ENCODE results near the gene BCOR. TPM values are rescaled to one million over a fixed set of nuclear protein-coding genes. Genes with fewer than 3 reads are reported as not detected.

The BCOR gene
- total and polyA plus RNA-seq, 2 of the 4 experiments (the other 2 are of a cell fraction): 7.5 to 9.0 TPM

GRCh38 chrX:40147126-40147952, 49.6 kb upstream of the BCOR start:
- no peak overlapping the region for H2BK20ac ChIP-seq (ENCODE audit: low read depth, low read length)
- H2AK5ac ChIP-seq (ENCODE audit: low read depth, low read length): no peak overlapping the region
- H3K4ac ChIP-seq (ENCODE audit: low read depth, low read length): no peak overlapping the region
- no peak overlapping the region for H3K27ac ChIP-seq (ENCODE audit: insufficient read depth, low read length)
- no peak overlapping the region for H3K14ac ChIP-seq (replicated peaks; ENCODE audit: low read depth, low read length)
- H2BK120ac ChIP-seq (ENCODE audit: low read depth, low read length): no peak overlapping the region
- H3K56ac ChIP-seq (ENCODE audit: extremely low read depth, insufficient read depth, low read length): no peak overlapping the region
- no TSS peak for BruUV-seq (replicated peaks)
- intact Hi-C loops (cut with micrococcal nuclease): no loop called here
- dilution Hi-C loops (cut with HindIII; ENCODE audit: low sequenced_read_pairs, unreplicated experiment): no loop called here
- no peak overlapping the region for H2BK5ac ChIP-seq (ENCODE audit: low read depth, low read length, poor library complexity, severe bottlenecking)
- H3K27me3 ChIP-seq (ENCODE audit: control insufficient read depth, insufficient read depth, low read length): peaks cover 28% of the 10 kb centered on the region
- no peaks in the 10 kb centered on the region for H4K20me1 ChIP-seq (ENCODE audit: insufficient read depth, low read length)
- H2BK15ac ChIP-seq (ENCODE audit: low read depth, low read length): no peak overlapping the region
- H3K9ac ChIP-seq (ENCODE audit: low read depth, low read length): no peak overlapping the region
- H3K9me1 ChIP-seq (ENCODE audit: insufficient read depth, low read length): no peaks in the 10 kb centered on the region
- ChIA-PET POLR2A (ENCODE audit: unreplicated experiment) (interaction anchor here (0.5 kb wide), 1 partner anchor 120 kb away, joined by 4 read pairs; no protein-coding TSS in a partner anchor), CTCF (no interaction called here)
- DNase-seq (no peak), ATAC-seq (ENCODE audit: low read depth) (no peak)
- no peak overlapping the region for H3K4me2 ChIP-seq (ENCODE audit: low read depth, low read length)
- in situ Hi-C loops (cut with MboI; ENCODE audit: low sequenced_read_pairs): no loop called here
- H4K8ac ChIP-seq (ENCODE audit: low read depth in 2 of 2, low read length in 2 of 2): no peak overlapping the region
- no peaks in the 10 kb centered on the region for H3K4me1 ChIP-seq (ENCODE audit: control insufficient read depth, insufficient read depth, low read length)
- 66% methylated on average over 39 of the region's 50 CpGs; no CpG with 5 or more reads in 1 of the 2 experiments for WGBS, 2 experiments (ENCODE audit: extremely low coverage in 2 of 2, insufficient read length in 1 of 2)
- H3K9me3 ChIP-seq (ENCODE audit: control insufficient read depth, insufficient read depth, low read length): no peaks in the 10 kb centered on the region; the same call in 1 of the 2 replicates
- H4K5ac ChIP-seq (ENCODE audit: low read depth, low read length): no peak overlapping the region
- H2AK9ac ChIP-seq (replicated peaks; ENCODE audit: low read depth, low read length, poor library complexity): no peak overlapping the region
- no peak overlapping the region for H4K91ac ChIP-seq (ENCODE audit: insufficient read depth, low read depth, low read length)
- H3K4me3 ChIP-seq (ENCODE audit: insufficient read depth, low read depth, low read length): no peak overlapping the region
- no peak overlapping the region for H3K23ac ChIP-seq (ENCODE audit: low read depth, low read length)
- no peaks in the 10 kb centered on the region for H3K79me1 ChIP-seq (ENCODE audit: low read depth in 1 of 2, low read length in 2 of 2)
- H3K18ac ChIP-seq (ENCODE audit: low read depth, low read length): no peak overlapping the region
- no peaks in the 10 kb centered on the region for H3K36me3 ChIP-seq (ENCODE audit: control insufficient read depth, insufficient read depth, low read length)
- no peak overlapping the region for H2AFZ ChIP-seq (replicated peaks; ENCODE audit: low read length, poor library complexity)
- TF ChIP-seq RAD21 (IDR thresholded peaks at IDR 0.05; ENCODE audit: low read length) (no peak), SMC3 (IDR thresholded peaks at IDR 0.05; ENCODE audit: low read depth, low read length) (no peak), POLR2A (IDR thresholded peaks at IDR 0.05; ENCODE audit: low read depth, low read length) (no peak), MAFK (IDR thresholded peaks at IDR 0.05; ENCODE audit: low read depth, low read length) (no peak), MAZ (IDR thresholded peaks at IDR 0.05; ENCODE audit: borderline replicate concordance, low read depth, low read length) (no peak), FOS (IDR thresholded peaks at IDR 0.05; ENCODE audit: low read depth, low read length) (no peak), USF2 (IDR thresholded peaks at IDR 0.05; ENCODE audit: low read depth, low read length) (no peak), CHD1 (IDR thresholded peaks at IDR 0.05; ENCODE audit: low read depth, low read length) (no peak), RFX5 (IDR thresholded peaks at IDR 0.05; ENCODE audit: low read depth, low read length) (no peak), RCOR1 (IDR thresholded peaks at IDR 0.05; ENCODE audit: insufficient replicate concordance, low read length) (no peak), CEBPB (IDR thresholded peaks at IDR 0.05; ENCODE audit: low read depth, low read length) (no peak), MXI1 (IDR thresholded peaks at IDR 0.05; ENCODE audit: borderline replicate concordance, low read depth, low read length) (no peak), NFE2L2 (IDR thresholded peaks at IDR 0.05; ENCODE audit: low read depth, low read length) (no peak)
- TF ChIP-seq, protein P1, sequence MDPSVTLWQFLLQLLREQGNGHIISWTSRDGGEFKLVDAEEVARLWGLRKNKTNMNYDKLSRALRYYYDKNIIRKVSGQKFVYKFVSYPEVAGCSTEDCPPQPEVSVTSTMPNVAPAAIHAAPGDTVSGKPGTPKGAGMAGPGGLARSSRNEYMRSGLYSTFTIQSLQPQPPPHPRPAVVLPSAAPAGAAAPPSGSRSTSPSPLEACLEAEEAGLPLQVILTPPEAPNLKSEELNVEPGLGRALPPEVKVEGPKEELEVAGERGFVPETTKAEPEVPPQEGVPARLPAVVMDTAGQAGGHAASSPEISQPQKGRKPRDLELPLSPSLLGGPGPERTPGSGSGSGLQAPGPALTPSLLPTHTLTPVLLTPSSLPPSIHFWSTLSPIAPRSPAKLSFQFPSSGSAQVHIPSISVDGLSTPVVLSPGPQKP (IDR thresholded peaks at IDR 0.05; ENCODE audit: borderline replicate concordance, low read depth, low read length): no peak
- TF ChIP-seq, protein P2, sequence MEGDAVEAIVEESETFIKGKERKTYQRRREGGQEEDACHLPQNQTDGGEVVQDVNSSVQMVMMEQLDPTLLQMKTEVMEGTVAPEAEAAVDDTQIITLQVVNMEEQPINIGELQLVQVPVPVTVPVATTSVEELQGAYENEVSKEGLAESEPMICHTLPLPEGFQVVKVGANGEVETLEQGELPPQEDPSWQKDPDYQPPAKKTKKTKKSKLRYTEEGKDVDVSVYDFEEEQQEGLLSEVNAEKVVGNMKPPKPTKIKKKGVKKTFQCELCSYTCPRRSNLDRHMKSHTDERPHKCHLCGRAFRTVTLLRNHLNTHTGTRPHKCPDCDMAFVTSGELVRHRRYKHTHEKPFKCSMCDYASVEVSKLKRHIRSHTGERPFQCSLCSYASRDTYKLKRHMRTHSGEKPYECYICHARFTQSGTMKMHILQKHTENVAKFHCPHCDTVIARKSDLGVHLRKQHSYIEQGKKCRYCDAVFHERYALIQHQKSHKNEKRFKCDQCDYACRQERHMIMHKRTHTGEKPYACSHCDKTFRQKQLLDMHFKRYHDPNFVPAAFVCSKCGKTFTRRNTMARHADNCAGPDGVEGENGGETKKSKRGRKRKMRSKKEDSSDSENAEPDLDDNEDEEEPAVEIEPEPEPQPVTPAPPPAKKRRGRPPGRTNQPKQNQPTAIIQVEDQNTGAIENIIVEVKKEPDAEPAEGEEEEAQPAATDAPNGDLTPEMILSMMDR (conservative IDR thresholded peaks at IDR 0.05; ENCODE audit: low read depth, low read length): no peak
